ENCODE results near the gene ZNF136.

GRCh38 chr19:12155324-12155860 is 7.5 kb upstream of the ZNF136 start:
- TF ChIP-seq CTCF (IDR thresholded peaks at IDR 0.05) (no peak), POLR2A (IDR thresholded peaks at IDR 0.05) (no peak), POLR2AphosphoS5 (IDR thresholded peaks at IDR 0.05) (no peak)

Data from upper lobe of left lung (tissue), 4 donors.